ENCODE measurements around the gene CCL11. TPM values are rescaled to one million over a fixed set of nuclear protein-coding genes. Genes with fewer than 3 reads are reported as not detected.

The CCL11 gene
- total and polyA plus RNA-seq, 2 of the 13 experiments (the other 11 are each of a cell fraction or from before 2014, with no cell fraction given), result not detected

DNA sequence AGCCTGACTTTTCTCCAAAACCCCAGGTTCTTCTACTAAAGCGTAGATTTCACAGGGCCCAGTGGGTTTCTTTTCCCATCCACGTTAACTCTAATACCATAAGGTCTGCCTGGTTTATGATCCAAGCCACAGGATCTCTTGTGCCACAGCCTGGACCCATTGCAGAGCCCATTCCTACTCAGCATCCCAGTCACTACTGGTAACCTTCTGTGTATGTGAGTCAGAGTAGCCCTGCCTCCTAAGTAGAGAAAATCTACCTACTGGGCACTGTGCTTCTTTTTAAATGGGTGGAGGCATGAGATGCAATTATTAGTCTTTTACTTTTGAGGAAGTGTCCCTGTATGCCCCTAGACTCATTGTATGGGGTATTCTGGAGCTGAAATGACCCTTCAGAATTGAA is 13.5 kb downstream of the CCL11 start (continued):
- TF ChIP-seq GATA4 (IDR thresholded peaks at IDR 0.05; ENCODE audit: borderline replicate concordance, low read depth) (no peak), TBL1XR1 (IDR thresholded peaks at IDR 0.05; ENCODE audit: borderline replicate concordance, low read length, partially characterized antibody) (no peak), FOXA3 (CRISPR knock-in tag; IDR thresholded peaks at IDR 0.05) (no peak), SP1 (IDR thresholded peaks at IDR 0.05) (no peak), SP1 (CRISPR knock-in tag; IDR thresholded peaks at IDR 0.05) (no peak), RARG (CRISPR knock-in tag; IDR thresholded peaks at IDR 0.05; ENCODE audit: low read depth) (no peak), HDAC2 (CRISPR knock-in tag; IDR thresholded peaks at IDR 0.05) (no peak), TAF15 (IDR thresholded peaks at IDR 0.05; ENCODE audit: low read depth, low read length, poor library complexity, severe bottlenecking) (no peak), NR1H2 (CRISPR knock-in tag; IDR thresholded peaks at IDR 0.05; ENCODE audit: borderline replicate concordance, low read depth) (no peak), CC2D1A (CRISPR knock-in tag; IDR thresholded peaks at IDR 0.05) (no peak)
- TF ChIP-seq, protein P1, sequence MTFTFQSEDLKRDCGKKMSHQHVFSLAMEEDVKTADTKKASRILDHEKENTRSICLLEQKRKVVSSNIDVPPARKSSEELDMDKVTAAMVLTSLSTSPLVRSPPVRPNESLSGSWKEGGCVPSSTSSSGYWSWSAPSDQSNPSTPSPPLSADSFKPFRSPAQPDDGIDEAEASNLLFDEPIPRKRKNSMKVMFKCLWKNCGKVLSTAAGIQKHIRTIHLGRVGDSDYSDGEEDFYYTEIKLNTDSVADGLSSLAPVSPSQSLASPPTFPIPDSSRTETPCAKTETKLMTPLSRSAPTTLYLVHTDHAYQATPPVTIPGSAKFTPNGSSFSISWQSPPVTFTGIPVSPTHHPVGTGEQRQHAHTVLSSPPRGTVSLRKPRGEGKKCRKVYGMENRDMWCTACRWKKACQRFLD (CRISPR knock-in tag; IDR thresholded peaks at IDR 0.05; ENCODE audit: borderline replicate concordance), result no peak
- TF ChIP-seq, protein P2, sequence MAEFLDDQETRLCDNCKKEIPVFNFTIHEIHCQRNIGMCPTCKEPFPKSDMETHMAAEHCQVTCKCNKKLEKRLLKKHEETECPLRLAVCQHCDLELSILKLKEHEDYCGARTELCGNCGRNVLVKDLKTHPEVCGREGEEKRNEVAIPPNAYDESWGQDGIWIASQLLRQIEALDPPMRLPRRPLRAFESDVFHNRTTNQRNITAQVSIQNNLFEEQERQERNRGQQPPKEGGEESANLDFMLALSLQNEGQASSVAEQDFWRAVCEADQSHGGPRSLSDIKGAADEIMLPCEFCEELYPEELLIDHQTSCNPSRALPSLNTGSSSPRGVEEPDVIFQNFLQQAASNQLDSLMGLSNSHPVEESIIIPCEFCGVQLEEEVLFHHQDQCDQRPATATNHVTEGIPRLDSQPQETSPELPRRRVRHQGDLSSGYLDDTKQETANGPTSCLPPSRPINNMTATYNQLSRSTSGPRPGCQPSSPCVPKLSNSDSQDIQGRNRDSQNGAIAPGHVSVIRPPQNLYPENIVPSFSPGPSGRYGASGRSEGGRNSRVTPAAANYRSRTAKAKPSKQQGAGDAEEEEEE (CRISPR knock-in tag; IDR thresholded peaks at IDR 0.05; ENCODE audit: borderline replicate concordance), result no peak
